Activated naive CD4-positive, alpha-beta T cell treated with anti-CD3 and anti-CD28 coated beads, Interleukin-2, amount 50 U/mL, for 16 hours (primary cell): ENCODE results near the gene FAM204A.
A peak's percentile ranks its signal among the peaks of the same experiment; 100 is the strongest.

Experiments
- DNase-seq: peaks from one replicate; pipeline ENCODE4 v3.0.0-alpha.2; 2020

FAM204A gene

GRCh38 chr10:118341791-118342637 is at the start of gene FAM204A:
Gene FAM204A (minus strand): TSS chr10:118342324. CDS start chr10:118336415, 5,909 bp downstream.
- peak; percentile 93 for DNase-seq

GRCh38 chr10:118383699-118384098 is 41.6 kb upstream of the FAM204A start:
- DNase-seq, result no peak

- DNase-seq, result no peak
Measured at GRCh38 chr10:118383063-118383689, 41.1 kb upstream of the FAM204A start.

- no peak for DNase-seq
Measured at GRCh38 chr10:118374404-118374803, 32.3 kb upstream of the FAM204A start.

- DNase-seq, result no peak
Measured at GRCh38 chr10:118373786-118374185, 31.7 kb upstream of the FAM204A start.

- DNase-seq, result no peak
Measured at GRCh38 chr10:118370499-118370898, 28.4 kb upstream of the FAM204A start.

GRCh38 chr10:118369641-118370205 is 27.6 kb upstream of the FAM204A start:
- DNase-seq, result no peak

GRCh38 chr10:118365702-118366101 is 23.6 kb upstream of the FAM204A start:
- no peak for DNase-seq

- DNase-seq, result no peak
Measured at GRCh38 chr10:118362103-118362502, 20.0 kb upstream of the FAM204A start.

- no peak for DNase-seq
Measured at GRCh38 chr10:118358327-118358726, 16.2 kb upstream of the FAM204A start.

- DNase-seq, result no peak
Measured at GRCh38 chr10:118357841-118358240, 15.7 kb upstream of the FAM204A start.

- DNase-seq, result no peak
Measured at GRCh38 chr10:118356628-118357027, 14.5 kb upstream of the FAM204A start.

- no peak for DNase-seq
Measured at GRCh38 chr10:118355234-118355633, 13.1 kb upstream of the FAM204A start.

GRCh38 chr10:118349235-118349634 is 7.1 kb upstream of the FAM204A start:
- DNase-seq, result no peak

- DNase-seq, result no peak
Measured at GRCh38 chr10:118343549-118343948, 1.4 kb upstream of the FAM204A start.

GRCh38 chr10:118343115-118343514 is 991 bp upstream of the FAM204A start:
- no peak for DNase-seq

- no peak for DNase-seq
Measured at GRCh38 chr10:118342638-118343020, 505 bp upstream of the FAM204A start.

GRCh38 chr10:118340486-118340885 is 1.6 kb downstream of the FAM204A start:
- DNase-seq, result no peak

- DNase-seq, result no peak
Measured at GRCh38 chr10:118339111-118339510, 3.0 kb downstream of the FAM204A start.

- DNase-seq, result no peak
Measured at GRCh38 chr10:118337356-118337755, 4.8 kb downstream of the FAM204A start.

GRCh38 chr10:118333871-118334270 is 8.3 kb downstream of the FAM204A start:
- DNase-seq, result no peak

GRCh38 chr10:118332948-118333710 is 9.0 kb downstream of the FAM204A start:
- DNase-seq, result no peak

GRCh38 chr10:118332236-118332635 is 9.9 kb downstream of the FAM204A start:
- no peak for DNase-seq
